Activated CD4-positive, alpha-beta T cell treated with anti-CD3 and anti-CD28 coated beads, Interleukin-2, Interleukin-4, amounts not matched to agents 100 ng/mL and 50 ng/mL, durations not matched to agents 16 hours and 8 hours (primary cell): ENCODE results near the gene MED12L.
A peak's percentile ranks its signal among the peaks of the same experiment; 100 is the strongest.

ENCODE experiments used
- DNase-seq: peaks from one replicate; pipeline ENCODE4 v3.0.0-alpha.2; 2020; ENCODE audit warnings: low spot score

Gene MED12L

GRCh38 chr3:151262871-151263525, 177.5 kb downstream of the MED12L start:
- no peak for DNase-seq

- DNase-seq: no peak
These were observed 179.1 kb downstream of the MED12L start for GRCh38 chr3:151264605-151265004.

GRCh38 chr3:151265166-151265565, 179.7 kb downstream of the MED12L start:
- no peak for DNase-seq

- DNase-seq: no peak
These were observed 180.4 kb downstream of the MED12L start for GRCh38 chr3:151265866-151266265.

- no peak for DNase-seq
These were observed 181.6 kb downstream of the MED12L start for GRCh38 chr3:151267066-151267465.

- DNase-seq: peak; percentile 35
These were observed 183.1 kb downstream of the MED12L start for GRCh38 chr3:151268267-151269235.

GRCh38 chr3:151269631-151270030, 184.2 kb downstream of the MED12L start:
- no peak for DNase-seq

- no peak for DNase-seq
These were observed 189.6 kb downstream of the MED12L start for GRCh38 chr3:151275091-151275490.

- DNase-seq: no peak
These were observed 190.7 kb downstream of the MED12L start for GRCh38 chr3:151276038-151276686.

- peak; percentile 36 for DNase-seq
These were observed 191.2 kb downstream of the MED12L start for GRCh38 chr3:151276687-151277042.

- DNase-seq: peak; percentile 40
These were observed 192.8 kb downstream of the MED12L start, which contains the start of gene P2RY14 for GRCh38 chr3:151278230-151278629. Gene P2RY14 (minus strand): TSS chr3:151278542. CDS start chr3:151214316, 64,226 bp downstream.

GRCh38 chr3:151281671-151282324, 196.3 kb downstream of the MED12L start:
- DNase-seq: no peak

GRCh38 chr3:151282921-151283320, 197.5 kb downstream of the MED12L start:
- peak; percentile 69 for DNase-seq

- no peak for DNase-seq
These were observed 197.9 kb downstream of the MED12L start for GRCh38 chr3:151283387-151283786.

- peak; percentile 56 for DNase-seq
These were observed 198.5 kb downstream of the MED12L start for GRCh38 chr3:151283907-151284461.

GRCh38 chr3:151285940-151286339, 200.5 kb downstream of the MED12L start:
- DNase-seq: no peak

- no peak for DNase-seq
These were observed 204.0 kb downstream of the MED12L start for GRCh38 chr3:151289445-151289844.

- no peak for DNase-seq
These were observed 205.2 kb downstream of the MED12L start for GRCh38 chr3:151290673-151291072.

GRCh38 chr3:151293127-151293526, 207.7 kb downstream of the MED12L start:
- no peak for DNase-seq

- no peak for DNase-seq
These were observed 210.8 kb downstream of the MED12L start for GRCh38 chr3:151296226-151296625.

GRCh38 chr3:151297429-151297828, 212.0 kb downstream of the MED12L start:
- DNase-seq: no peak

- DNase-seq: no peak
These were observed 213.5 kb downstream of the MED12L start for GRCh38 chr3:151299006-151299405.
